Measurements from ENCODE around the gene STH. TPM values are rescaled to one million over a fixed set of nuclear protein-coding genes. Genes with fewer than 3 reads are reported as not detected.

The STH gene
- total RNA-seq, 2 donors from 2014 or later, result not detected

- H3K27me3 ChIP-seq (ENCODE audit: control insufficient read depth, insufficient read depth, low read length, poor library complexity, severe bottlenecking), result peaks cover 18% of the 10 kb centered on the region
- no peak overlapping the region for H3K9ac ChIP-seq (ENCODE audit: extremely low read depth, low read length, poor library complexity, severe bottlenecking)
- WGBS, 2 experiments (ENCODE audit: insufficient coverage in 1 of 2, insufficient read length in 1 of 2), result 88 to 100% methylated on average over 2 of the region's 2 CpGs
- no peak for DNase-seq
- no peak overlapping the region for H3K4me3 ChIP-seq (ENCODE audit: low read length)
- H3K36me3 ChIP-seq (ENCODE audit: control insufficient read depth, insufficient read depth, low read length), result no peaks in the 10 kb centered on the region
- no peak overlapping the region for H3K4me3 Mint-ChIP-seq
- H3K4me1 ChIP-seq (ENCODE audit: control insufficient read depth, insufficient read depth, low read length), result no peaks in the 10 kb centered on the region
- no peak overlapping the region for H3K27ac Mint-ChIP-seq
- TF ChIP-seq, protein P1, sequence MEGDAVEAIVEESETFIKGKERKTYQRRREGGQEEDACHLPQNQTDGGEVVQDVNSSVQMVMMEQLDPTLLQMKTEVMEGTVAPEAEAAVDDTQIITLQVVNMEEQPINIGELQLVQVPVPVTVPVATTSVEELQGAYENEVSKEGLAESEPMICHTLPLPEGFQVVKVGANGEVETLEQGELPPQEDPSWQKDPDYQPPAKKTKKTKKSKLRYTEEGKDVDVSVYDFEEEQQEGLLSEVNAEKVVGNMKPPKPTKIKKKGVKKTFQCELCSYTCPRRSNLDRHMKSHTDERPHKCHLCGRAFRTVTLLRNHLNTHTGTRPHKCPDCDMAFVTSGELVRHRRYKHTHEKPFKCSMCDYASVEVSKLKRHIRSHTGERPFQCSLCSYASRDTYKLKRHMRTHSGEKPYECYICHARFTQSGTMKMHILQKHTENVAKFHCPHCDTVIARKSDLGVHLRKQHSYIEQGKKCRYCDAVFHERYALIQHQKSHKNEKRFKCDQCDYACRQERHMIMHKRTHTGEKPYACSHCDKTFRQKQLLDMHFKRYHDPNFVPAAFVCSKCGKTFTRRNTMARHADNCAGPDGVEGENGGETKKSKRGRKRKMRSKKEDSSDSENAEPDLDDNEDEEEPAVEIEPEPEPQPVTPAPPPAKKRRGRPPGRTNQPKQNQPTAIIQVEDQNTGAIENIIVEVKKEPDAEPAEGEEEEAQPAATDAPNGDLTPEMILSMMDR (conservative IDR thresholded peaks at IDR 0.05), result no peak
- peaks cover 26% of the 10 kb centered on the region for H3K27me3 Mint-ChIP-seq (ENCODE audit: insufficient read depth)
- no peaks in the 10 kb centered on the region for H3K36me3 Mint-ChIP-seq (ENCODE audit: low read depth)
- peaks cover 6% of the 10 kb centered on the region for H3K4me1 Mint-ChIP-seq
- no peak overlapping the region for H3K27ac ChIP-seq (ENCODE audit: low read depth, low read length)
- H3K9me3 ChIP-seq (ENCODE audit: control insufficient read depth, low read length), result no peaks in the 10 kb centered on the region
- no peaks in the 10 kb centered on the region for H3K9me3 Mint-ChIP-seq
These were observed 45.5 kb upstream of the STH start for GRCh38 chr17:45953561-45953960.

- WGBS, 2 experiments (ENCODE audit: insufficient coverage in 1 of 2, insufficient read length in 1 of 2), result 89 to 90% methylated on average over 3 to 11 of the region's 11 CpGs
- Histone ChIP-seq H3K9me3 (ENCODE audit: control insufficient read depth, low read length) (no peaks in the 10 kb centered on the region), H3K27ac (ENCODE audit: low read depth, low read length) (no peak overlapping the region), H3K27me3 (ENCODE audit: control insufficient read depth, insufficient read depth, low read length, poor library complexity, severe bottlenecking) (peaks cover 10% of the 10 kb centered on the region), H3K4me3 (ENCODE audit: low read length) (no peak overlapping the region), H3K9ac (ENCODE audit: extremely low read depth, low read length, poor library complexity, severe bottlenecking) (no peak overlapping the region), H3K4me1 (ENCODE audit: control insufficient read depth, insufficient read depth, low read length) (no peaks in the 10 kb centered on the region), H3K36me3 (ENCODE audit: control insufficient read depth, insufficient read depth, low read length) (no peaks in the 10 kb centered on the region)
- peaks cover 6% of the 10 kb centered on the region for H3K4me1 Mint-ChIP-seq
- H3K36me3 Mint-ChIP-seq (ENCODE audit: low read depth), result no peaks in the 10 kb centered on the region
- no peak overlapping the region for H3K27ac Mint-ChIP-seq
- no peak for DNase-seq
- H3K9me3 Mint-ChIP-seq, result no peaks in the 10 kb centered on the region
- H3K27me3 Mint-ChIP-seq (ENCODE audit: insufficient read depth), result peaks cover 18% of the 10 kb centered on the region
- TF ChIP-seq, protein P1 (conservative IDR thresholded peaks at IDR 0.05), result no peak
- no peak overlapping the region for H3K4me3 Mint-ChIP-seq
These were observed 44.1 kb upstream of the STH start for GRCh38 chr17:45954914-45955313.

GRCh38 chr17:45955326-45955725 is 43.7 kb upstream of the STH start:
- H3K4me3 Mint-ChIP-seq, result no peak overlapping the region
- H3K4me3 ChIP-seq (ENCODE audit: low read length), result no peak overlapping the region
- peaks cover 13% of the 10 kb centered on the region for H3K27me3 Mint-ChIP-seq (ENCODE audit: insufficient read depth)
- no peaks in the 10 kb centered on the region for H3K36me3 ChIP-seq (ENCODE audit: control insufficient read depth, insufficient read depth, low read length)
- TF ChIP-seq, protein P1 (conservative IDR thresholded peaks at IDR 0.05), result no peak
- H3K4me1 ChIP-seq (ENCODE audit: control insufficient read depth, insufficient read depth, low read length), result no peaks in the 10 kb centered on the region
- H3K27ac ChIP-seq (ENCODE audit: low read depth, low read length), result no peak overlapping the region
- H3K9me3 Mint-ChIP-seq, result no peaks in the 10 kb centered on the region
- WGBS, 2 experiments (ENCODE audit: insufficient coverage in 1 of 2, insufficient read length in 1 of 2), result 87 to 93% methylated on average over 8 to 10 of the region's 10 CpGs
- H3K36me3 Mint-ChIP-seq (ENCODE audit: low read depth), result no peaks in the 10 kb centered on the region
- no peaks in the 10 kb centered on the region for H3K9me3 ChIP-seq (ENCODE audit: control insufficient read depth, low read length)
- peaks cover 6% of the 10 kb centered on the region for H3K27me3 ChIP-seq (ENCODE audit: control insufficient read depth, insufficient read depth, low read length, poor library complexity, severe bottlenecking)
- H3K4me1 Mint-ChIP-seq, result peaks cover 6% of the 10 kb centered on the region
- H3K27ac Mint-ChIP-seq, result no peak overlapping the region
- H3K9ac ChIP-seq (ENCODE audit: extremely low read depth, low read length, poor library complexity, severe bottlenecking), result no peak overlapping the region
- DNase-seq, result no peak

All from endodermal cell (in vitro differentiated cells).